Smooth muscle cell (in vitro differentiated cells): ENCODE data around the gene TMC6. TPM values are rescaled to one million over a fixed set of nuclear protein-coding genes. Genes with fewer than 3 reads are reported as not detected.

Experiments used
- DNase-seq: peaks from one replicate; lab custom pipeline; 2025; ENCODE audit not compliant: unreplicated experiment; lab: John Stamatoyannopoulos, UW
- H2AFZ ChIP-seq: fragments of 200-600 bp; sonication (generic); 2 replicates; pipeline ENCODE4 v1.6.0; 2016; ENCODE audit warnings: antibody characterized with exemption, low read depth, mild to moderate bottlenecking
- H3F3A ChIP-seq: fragments of 200-600 bp; sonication (generic); 2 replicates; pipeline ENCODE4 v1.6.0; 2017; ENCODE audit warnings: antibody characterized with exemption, low read depth
- H3K27ac ChIP-seq: fragments of 200-600 bp; sonication (generic); 2 replicates; pipeline ENCODE4 v1.5.1; 2016; ENCODE audit warnings: low read depth, mild to moderate bottlenecking
- H3K27me3 ChIP-seq: fragments of 200-600 bp; sonication (generic); 2 replicates; pipeline ENCODE4 v1.6.1; 2016; ENCODE audit warnings: low read depth, mild to moderate bottlenecking
- H3K36me3 ChIP-seq: fragments of 200-600 bp; sonication (generic); 2 replicates; pipeline ENCODE4 v1.5.1; 2016; ENCODE audit warnings: low read depth
- H3K4me1 ChIP-seq: fragments of 200-600 bp; sonication (generic); 2 replicates; pipeline ENCODE4 v1.5.1; 2016; ENCODE audit warnings: low read depth
- H3K4me2 ChIP-seq: fragments of 200-600 bp; sonication (generic); 2 replicates; pipeline ENCODE4 v1.6.0; 2016; ENCODE audit warnings: mild to moderate bottlenecking
- H3K4me3 ChIP-seq: fragments of 200-600 bp; sonication (generic); 2 replicates; pipeline ENCODE4 v1.5.1; 2016; ENCODE audit warnings: mild to moderate bottlenecking
- H3K79me2 ChIP-seq: fragments of 200-600 bp; sonication (generic); 2 replicates; pipeline ENCODE4 v1.6.0; 2016; ENCODE audit warnings: low read depth, mild to moderate bottlenecking
- H3K9ac ChIP-seq: fragments of 200-600 bp; sonication (generic); 2 replicates; pipeline ENCODE4 v1.6.0; 2016; ENCODE audit warnings: low read depth
- H3K9me3 ChIP-seq: fragments of 200-600 bp; sonication (generic); replicated peaks from 2 replicates; pipeline ENCODE4 v1.5.1; 2016; ENCODE audit warnings: low read depth
- H4K20me1 ChIP-seq: fragments of 200-600 bp; sonication (generic); 2 replicates; pipeline ENCODE4 v1.6.0; 2016; ENCODE audit warnings: low read depth
- WGBS: methylation state at CpG from one replicate; pipeline ENCODE4 v1.1.7; 2016; ENCODE audit warnings: low lambda C conversion rate; 5-methylcytosine and 5-hydroxymethylcytosine counted together
- polyA plus RNA-seq: library from polyadenylated mRNA; unstranded; fragments of >200 nt; fragmentation: Nextera tagmentation; extraction: Ambion mirVana; gene quantifications from 2 replicates; pipeline ENCODE4 v1.2.1, GENCODE V29; 2016
- total RNA-seq: library from RNA; depleted of rRNA; stranded (reverse); fragments of >200 nt; gene quantifications from 2 replicates; pipeline ENCODE4 v1.2.3, GENCODE V29; 2014
- TF ChIP-seq, protein P1 (sequence below): fragments of 200-600 bp; sonication (generic); IDR thresholded peaks from 2 replicates; pipeline ENCODE4 v1.5.1; 2017; ENCODE audit warnings: borderline replicate concordance, mild to moderate bottlenecking, antibody characterized with exemption; ENCODE audit not compliant: insufficient read depth, poor library complexity, severe bottlenecking

Gene TMC6
- total and polyA plus RNA-seq, 2 experiments from 2014 or later, result 40.2 to 42.2 TPM

- Histone ChIP-seq H3K27me3 (no peaks in the 10 kb centered on the region), H3K36me3 (no peaks in the 10 kb centered on the region), H3K79me2 (no peaks in the 10 kb centered on the region), H4K20me1 (no peaks in the 10 kb centered on the region), H3K4me1 (peaks cover 13% of the 10 kb centered on the region), H3K4me2 (no peak overlapping the region), H3K9me3 (no peaks in the 10 kb centered on the region), H3K9ac (no peak overlapping the region), H2AFZ (no peak overlapping the region), H3K27ac (no peak overlapping the region), H3F3A (no peaks in the 10 kb centered on the region), H3K4me3 (no peak overlapping the region)
- DNase-seq, result no peak
- TF ChIP-seq, protein P1, sequence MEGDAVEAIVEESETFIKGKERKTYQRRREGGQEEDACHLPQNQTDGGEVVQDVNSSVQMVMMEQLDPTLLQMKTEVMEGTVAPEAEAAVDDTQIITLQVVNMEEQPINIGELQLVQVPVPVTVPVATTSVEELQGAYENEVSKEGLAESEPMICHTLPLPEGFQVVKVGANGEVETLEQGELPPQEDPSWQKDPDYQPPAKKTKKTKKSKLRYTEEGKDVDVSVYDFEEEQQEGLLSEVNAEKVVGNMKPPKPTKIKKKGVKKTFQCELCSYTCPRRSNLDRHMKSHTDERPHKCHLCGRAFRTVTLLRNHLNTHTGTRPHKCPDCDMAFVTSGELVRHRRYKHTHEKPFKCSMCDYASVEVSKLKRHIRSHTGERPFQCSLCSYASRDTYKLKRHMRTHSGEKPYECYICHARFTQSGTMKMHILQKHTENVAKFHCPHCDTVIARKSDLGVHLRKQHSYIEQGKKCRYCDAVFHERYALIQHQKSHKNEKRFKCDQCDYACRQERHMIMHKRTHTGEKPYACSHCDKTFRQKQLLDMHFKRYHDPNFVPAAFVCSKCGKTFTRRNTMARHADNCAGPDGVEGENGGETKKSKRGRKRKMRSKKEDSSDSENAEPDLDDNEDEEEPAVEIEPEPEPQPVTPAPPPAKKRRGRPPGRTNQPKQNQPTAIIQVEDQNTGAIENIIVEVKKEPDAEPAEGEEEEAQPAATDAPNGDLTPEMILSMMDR, result no peak
- 95% methylated on average over 26 of the region's 30 CpGs for WGBS
These were observed 4.3 kb downstream of the TMC6 start for GRCh38 chr17:78124081-78124835.

GRCh38 chr17:78123258-78123929 is 5.2 kb downstream of the TMC6 start:
- no peak overlapping the region for H3K9ac ChIP-seq
- no peak overlapping the region for H2AFZ ChIP-seq
- TF ChIP-seq, protein P1, result no peak
- no peaks in the 10 kb centered on the region for H4K20me1 ChIP-seq
- H3K4me1 ChIP-seq, result peaks cover 10% of the 10 kb centered on the region
- H3K4me3 ChIP-seq, result no peak overlapping the region
- H3F3A ChIP-seq, result no peaks in the 10 kb centered on the region
- H3K27ac ChIP-seq, result no peak overlapping the region
- no peaks in the 10 kb centered on the region for H3K9me3 ChIP-seq
- H3K4me2 ChIP-seq, result no peak overlapping the region
- no peak for DNase-seq
- WGBS, result 98% methylated on average over 4 of the region's 5 CpGs
- no peaks in the 10 kb centered on the region for H3K79me2 ChIP-seq
- H3K27me3 ChIP-seq, result no peaks in the 10 kb centered on the region
- H3K36me3 ChIP-seq, result no peaks in the 10 kb centered on the region

GRCh38 chr17:78122931-78123249 is 5.7 kb downstream of the TMC6 start:
- WGBS, result 86% methylated on average over 4 of the region's 4 CpGs
- TF ChIP-seq, protein P1, result no peak

More at GRCh38 chr17:78122931-78123249, 5.7 kb downstream of the TMC6 start:
- H4K20me1 ChIP-seq, result no peaks in the 10 kb centered on the region
- H3K36me3 ChIP-seq, result no peaks in the 10 kb centered on the region
- no peak overlapping the region for H3K9ac ChIP-seq
- H3K79me2 ChIP-seq, result no peaks in the 10 kb centered on the region
- H3K4me3 ChIP-seq, result no peak overlapping the region
- peaks cover 8% of the 10 kb centered on the region for H3K4me1 ChIP-seq
- no peaks in the 10 kb centered on the region for H3K9me3 ChIP-seq
- no peak overlapping the region for H3K27ac ChIP-seq
- H3K27me3 ChIP-seq, result no peaks in the 10 kb centered on the region
- no peak for DNase-seq
- H3F3A ChIP-seq, result no peaks in the 10 kb centered on the region
- no peak overlapping the region for H3K4me2 ChIP-seq
- H2AFZ ChIP-seq, result no peak overlapping the region
